Osteoblast (primary cell): ENCODE data around the gene SEC31A. TPM values are rescaled to one million over a fixed set of nuclear protein-coding genes. Genes with fewer than 3 reads are reported as not detected.
"Not testable (repeated sequence)": the region's sequence is repeated elsewhere in the genome, so short reads cannot be mapped to it uniquely, and the experiment has no call there.

ENCODE experiments used
- DNase-seq: peaks from one replicate; pipeline ENCODE4 v3.0.0; 2011; ENCODE audit warnings: low spot score, mixed read lengths; ENCODE audit not compliant: insufficient read length; ENCODE audit errors: missing footprints
- H2AFZ ChIP-seq: 2 replicates; pipeline ENCODE4 v1.6.0; 2011; ENCODE audit warnings: mild to moderate bottlenecking, low read length
- H3K27ac ChIP-seq: 2 replicates; pipeline ENCODE4 v1.5.1; 2011; ENCODE audit warnings: mild to moderate bottlenecking, low read depth, low read length, moderate library complexity
- H3K27me3 ChIP-seq: 2 replicates; pipeline ENCODE4 v1.6.0; 2012; ENCODE audit warnings: mild to moderate bottlenecking, control low read depth, inconsistent platforms, low read length, moderate library complexity; ENCODE audit not compliant: insufficient read depth
- H3K36me3 ChIP-seq: 2 replicates; pipeline ENCODE4 v1.5.1; 2011; ENCODE audit warnings: mild to moderate bottlenecking, low read length, control low read depth, moderate library complexity; ENCODE audit not compliant: insufficient read depth
- H3K4me1 ChIP-seq: 2 replicates; pipeline ENCODE4 v1.5.1; 2011; ENCODE audit warnings: mild to moderate bottlenecking, low read length, control low read depth, moderate library complexity; ENCODE audit not compliant: insufficient read depth
- H3K4me2 ChIP-seq: 2 replicates; pipeline ENCODE4 v1.6.0; 2011; ENCODE audit warnings: mild to moderate bottlenecking, low read length; ENCODE audit not compliant: insufficient read depth
- H3K4me3 ChIP-seq: fragments of 200-600 bp; sonication (generic); 3 replicates; pipeline ENCODE4 v1.5.1; 2012; ENCODE audit warnings: mild to moderate bottlenecking, low read length, inconsistent platforms; ENCODE audit not compliant: insufficient read depth
- H3K79me2 ChIP-seq: 2 replicates; pipeline ENCODE4 v1.6.0; 2012; ENCODE audit warnings: mild to moderate bottlenecking, low read length, control low read depth, inconsistent platforms; ENCODE audit not compliant: insufficient read depth
- H3K9me3 ChIP-seq: 2 replicates; pipeline ENCODE4 v1.5.1; 2011; ENCODE audit warnings: low read depth, low read length, control low read depth
- H4K20me1 ChIP-seq: 2 replicates; pipeline ENCODE4 v1.6.0; 2012; ENCODE audit warnings: mild to moderate bottlenecking, low read length, control low read depth; ENCODE audit not compliant: insufficient read depth
- CTCF ChIP-seq: IDR thresholded peaks from 2 replicates; pipeline ENCODE4 v1.5.1; 2011; ENCODE audit warnings: mild to moderate bottlenecking, low read depth, low read length, moderate library complexity; ENCODE audit errors: extremely low read depth
- total RNA-seq: library from RNA; depleted of rRNA; stranded (reverse); fragments of >200 nt; gene quantifications from 2 replicates; pipeline ENCODE4 v1.2.3, GENCODE V29; 2012

SEC31A gene
- total RNA-seq, 1 donor, result 487 TPM

GRCh38 chr4:82848706-82849105, 42.2 kb downstream of the SEC31A start:
- no peak overlapping the region for H3K4me3 ChIP-seq
- DNase-seq, result no peak
- H2AFZ ChIP-seq, result no peak overlapping the region
- peaks cover 48% of the 10 kb centered on the region for H3K79me2 ChIP-seq
- TF ChIP-seq CTCF, result no peak
- no peak overlapping the region for H3K4me2 ChIP-seq
- H3K27ac ChIP-seq, result no peak overlapping the region
- no peaks in the 10 kb centered on the region for H3K27me3 ChIP-seq
- peaks cover 33% of the 10 kb centered on the region for H4K20me1 ChIP-seq
- no peaks in the 10 kb centered on the region for H3K4me1 ChIP-seq
- H3K9me3 ChIP-seq, result no peaks in the 10 kb centered on the region
- H3K36me3 ChIP-seq, result peaks cover 95% of the 10 kb centered on the region

GRCh38 chr4:82842593-82842992, 48.4 kb downstream of the SEC31A start:
- peak; percentile 27 for DNase-seq
- Histone ChIP-seq H3K4me1 (no peaks in the 10 kb centered on the region), H2AFZ (no peak overlapping the region), H3K79me2 (peaks cover 38% of the 10 kb centered on the region), H4K20me1 (peaks cover 28% of the 10 kb centered on the region), H3K4me3 (no peak overlapping the region), H3K36me3 (peaks cover 91% of the 10 kb centered on the region), H3K27ac (no peak overlapping the region), H3K9me3 (no peaks in the 10 kb centered on the region), H3K27me3 (no peaks in the 10 kb centered on the region), H3K4me2 (no peak overlapping the region)
- TF ChIP-seq CTCF, result peak; percentile 48

- TF ChIP-seq CTCF, result no peak
- Histone ChIP-seq H4K20me1 (peaks cover 21% of the 10 kb centered on the region), H2AFZ (no peak overlapping the region), H3K27me3 (no peaks in the 10 kb centered on the region), H3K9me3 (no peaks in the 10 kb centered on the region), H3K79me2 (peaks cover 41% of the 10 kb centered on the region), H3K27ac (no peak overlapping the region), H3K4me2 (no peak overlapping the region), H3K4me3 (no peak overlapping the region), H3K36me3 (peaks cover 85% of the 10 kb centered on the region), H3K4me1 (no peaks in the 10 kb centered on the region)
- no peak for DNase-seq
These were observed 51.3 kb downstream of the SEC31A start for GRCh38 chr4:82839624-82840023.

GRCh38 chr4:82833696-82834313, 57.1 kb downstream of the SEC31A start:
- H3K9me3 ChIP-seq, result no peaks in the 10 kb centered on the region
- no peak overlapping the region for H3K4me2 ChIP-seq
- H3K79me2 ChIP-seq, result peaks cover 42% of the 10 kb centered on the region
- H3K36me3 ChIP-seq, result peaks cover 65% of the 10 kb centered on the region
- H3K27me3 ChIP-seq, result no peaks in the 10 kb centered on the region
- no peak overlapping the region for H3K4me3 ChIP-seq
- peaks cover 8% of the 10 kb centered on the region for H3K4me1 ChIP-seq
- H3K27ac ChIP-seq, result peak overlapping the region; percentile 65
- DNase-seq, result peak; percentile 87
- TF ChIP-seq CTCF, result no peak
- peaks cover 22% of the 10 kb centered on the region for H4K20me1 ChIP-seq
- H2AFZ ChIP-seq, result no peak overlapping the region

- H3K4me3 ChIP-seq, H3K27ac ChIP-seq, DNase-seq, H2AFZ ChIP-seq, H3K4me1 ChIP-seq, H3K27me3 ChIP-seq, H3K9me3 ChIP-seq, H3K4me2 ChIP-seq: not testable (repeated sequence)
- Histone ChIP-seq H3K79me2 (peaks cover 42% of the 10 kb centered on the region), H4K20me1 (peaks cover 22% of the 10 kb centered on the region), H3K36me3 (peaks cover 65% of the 10 kb centered on the region)
These were observed 57.9 kb downstream of the SEC31A start for GRCh38 chr4:82833060-82833459.
